ENCODE data around the gene MRPL17.
A peak's percentile ranks its signal among the peaks of the same experiment; 100 is the strongest.

The MRPL17 gene

GRCh38 chr11:6646071-6646470 is 37.1 kb downstream of the MRPL17 start:
- 0 out of 2 replicates have a peak, but pooled peaks cover 6% of the 10 kb centered on the region for H3K27me3 ChIP-seq (ENCODE audit: insufficient read depth, low read length)
- no peaks in the 10 kb centered on the region for H3K36me3 ChIP-seq (ENCODE audit: insufficient read depth, low read length)
- no peak overlapping the region for H3K9ac ChIP-seq (ENCODE audit: low read length)
- H3K4me3 ChIP-seq (ENCODE audit: low read depth, low read length, poor library complexity, severe bottlenecking): no peak overlapping the region
- H3F3A ChIP-seq (ENCODE audit: insufficient read depth, low read length): no peaks in the 10 kb centered on the region
- TF ChIP-seq EZH2 (IDR thresholded peaks at IDR 0.05; ENCODE audit: borderline replicate concordance, low read length): no peak
- TF ChIP-seq CTCF (IDR thresholded peaks at IDR 0.05; ENCODE audit: low read length): no peak
- no peak overlapping the region for H2AFZ ChIP-seq (ENCODE audit: low read length)
- H3K4me1 ChIP-seq (ENCODE audit: insufficient read depth, low read length, severe bottlenecking): peaks cover 12% of the 10 kb centered on the region
- no peaks in the 10 kb centered on the region for H3K79me2 ChIP-seq (ENCODE audit: insufficient read depth, low read length)
- no peaks in the 10 kb centered on the region for H3K9me3 ChIP-seq (ENCODE audit: low read length)
- no peaks in the 10 kb centered on the region for H4K20me1 ChIP-seq (ENCODE audit: insufficient read depth, low read length)
- no peaks in the 10 kb centered on the region for H3K9me2 ChIP-seq (ENCODE audit: low read depth, low read length)
- no peak overlapping the region for H3K27ac ChIP-seq (ENCODE audit: low read depth, low read length, poor library complexity, severe bottlenecking)
- H3K4me2 ChIP-seq (ENCODE audit: low read length): peak overlapping the region; percentile 10; the same call in 1 of the 2 replicates

GRCh38 chr11:6642957-6643356 is 40.2 kb downstream of the MRPL17 start:
- Histone ChIP-seq H3K36me3 (ENCODE audit: insufficient read depth, low read length) (no peaks in the 10 kb centered on the region), H3K27me3 (ENCODE audit: insufficient read depth, low read length) (0 out of 2 replicates have a peak, but pooled peaks cover 6% of the 10 kb centered on the region), H3K4me1 (ENCODE audit: insufficient read depth, low read length, severe bottlenecking) (peaks cover 12% of the 10 kb centered on the region), H3K9me2 (ENCODE audit: low read depth, low read length) (no peaks in the 10 kb centered on the region), H3K4me2 (ENCODE audit: low read length) (no peak overlapping the region), H3K9me3 (ENCODE audit: low read length) (no peaks in the 10 kb centered on the region), H3K4me3 (ENCODE audit: low read depth, low read length, poor library complexity, severe bottlenecking) (no peak overlapping the region), H3K9ac (ENCODE audit: low read length) (no peak overlapping the region), H4K20me1 (ENCODE audit: insufficient read depth, low read length) (no peaks in the 10 kb centered on the region), H3K79me2 (ENCODE audit: insufficient read depth, low read length) (no peaks in the 10 kb centered on the region), H3F3A (ENCODE audit: insufficient read depth, low read length) (no peaks in the 10 kb centered on the region), H2AFZ (ENCODE audit: low read length) (no peak overlapping the region), H3K27ac (ENCODE audit: low read depth, low read length, poor library complexity, severe bottlenecking) (no peak overlapping the region)
- TF ChIP-seq CTCF (IDR thresholded peaks at IDR 0.05; ENCODE audit: low read length) (no peak), EZH2 (IDR thresholded peaks at IDR 0.05; ENCODE audit: borderline replicate concordance, low read length) (no peak)

- TF ChIP-seq EZH2 (IDR thresholded peaks at IDR 0.05; ENCODE audit: borderline replicate concordance, low read length) (no peak), CTCF (IDR thresholded peaks at IDR 0.05; ENCODE audit: low read length) (no peak)
- no peak overlapping the region for H3K4me3 ChIP-seq (ENCODE audit: low read depth, low read length, poor library complexity, severe bottlenecking)
Measured at GRCh38 chr11:6640985-6641701, 42.0 kb downstream of the MRPL17 start.

More at GRCh38 chr11:6640985-6641701, 42.0 kb downstream of the MRPL17 start:
- Histone ChIP-seq H3K27me3 (ENCODE audit: insufficient read depth, low read length) (0 out of 2 replicates have a peak, but pooled peaks cover 10% of the 10 kb centered on the region), H3K79me2 (ENCODE audit: insufficient read depth, low read length) (no peaks in the 10 kb centered on the region), H2AFZ (ENCODE audit: low read length) (no peak overlapping the region), H4K20me1 (ENCODE audit: insufficient read depth, low read length) (no peaks in the 10 kb centered on the region), H3K36me3 (ENCODE audit: insufficient read depth, low read length) (no peaks in the 10 kb centered on the region), H3K4me2 (ENCODE audit: low read length) (no peak overlapping the region), H3K4me1 (ENCODE audit: insufficient read depth, low read length, severe bottlenecking) (peaks cover under 1% of the 10 kb centered on the region), H3K9me3 (ENCODE audit: low read length) (no peaks in the 10 kb centered on the region), H3F3A (ENCODE audit: insufficient read depth, low read length) (no peaks in the 10 kb centered on the region), H3K27ac (ENCODE audit: low read depth, low read length, poor library complexity, severe bottlenecking) (no peak overlapping the region), H3K9ac (ENCODE audit: low read length) (no peak overlapping the region), H3K9me2 (ENCODE audit: low read depth, low read length) (no peaks in the 10 kb centered on the region)
